Progenitor cell of endocrine pancreas (in vitro differentiated cells): ENCODE results near the gene POC1B. TPM values are rescaled to one million over a fixed set of nuclear protein-coding genes. Genes with fewer than 3 reads are reported as not detected.

ENCODE experiments used
- DNase-seq: peaks from one replicate; pipeline ENCODE4 v3.0.0; 2021; ENCODE audit warnings: low spot score; ENCODE audit not compliant: unreplicated experiment
- H3K27ac Mint-ChIP-seq: 2 replicates; pipeline ENCODE4 v1.8.0; 2021; ENCODE audit warnings: mild to moderate bottlenecking, moderate library complexity, mixed read lengths
- H3K27me3 Mint-ChIP-seq: 2 replicates; pipeline ENCODE4 v1.8.0; 2021; ENCODE audit warnings: mixed read lengths
- H3K36me3 Mint-ChIP-seq: 2 replicates; pipeline ENCODE4 v1.8.0; 2022; ENCODE audit warnings: mixed read lengths; ENCODE audit not compliant: insufficient read depth
- H3K4me1 Mint-ChIP-seq: 2 replicates; pipeline ENCODE4 v1.8.0; 2021; ENCODE audit warnings: low read depth, mixed read lengths
- H3K4me3 Mint-ChIP-seq: 2 replicates; pipeline ENCODE4 v1.8.0; 2021; ENCODE audit warnings: low read depth, mild to moderate bottlenecking, moderate library complexity, mixed read lengths
- H3K9me3 Mint-ChIP-seq: 2 replicates; pipeline ENCODE4 v1.8.0; 2021; ENCODE audit warnings: low read depth, mixed read lengths
- CTCF ChIP-seq: fragments of 200-600 bp; sonication (generic); IDR thresholded peaks from one replicate; pipeline ENCODE4 v1.5.0; 2021; ENCODE audit warnings: antibody characterized with exemption, mild to moderate bottlenecking; ENCODE audit not compliant: unreplicated experiment
- total RNA-seq: library from RNA; stranded (reverse); gene quantifications from 2 replicates; pipeline ENCODE4 v1.2.1, GENCODE V29; 2021

Gene POC1B
- total RNA-seq, 1 donor from 2014 or later: 34.4 TPM

DNA sequence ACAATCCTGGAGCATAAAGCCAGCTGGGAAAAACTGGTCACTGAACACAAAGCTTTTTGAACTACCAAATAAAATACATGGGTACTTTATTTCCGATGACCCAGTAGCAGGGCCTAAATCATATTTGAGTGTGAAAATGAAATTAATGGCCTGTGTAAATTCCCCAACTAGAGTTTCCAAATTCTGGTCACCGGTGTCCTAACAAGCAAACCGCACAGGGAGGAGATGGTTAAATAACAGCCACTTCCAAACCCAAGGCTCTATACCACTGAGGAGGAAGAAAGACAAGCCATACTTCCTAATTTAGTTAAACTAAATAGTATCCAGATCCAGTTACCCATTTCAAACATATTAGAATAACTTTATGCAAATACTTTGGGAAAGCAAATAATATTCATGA is 133.5 kb downstream of the POC1B start:
- Mint-ChIP-seq H3K9me3 (peaks cover 3% of the 10 kb centered on the region), H3K27ac (no peak overlapping the region), H3K27me3 (no peaks in the 10 kb centered on the region), H3K4me3 (no peak overlapping the region), H3K36me3 (no peaks in the 10 kb centered on the region), H3K4me1 (peaks cover 20% of the 10 kb centered on the region)
- DNase-seq: no peak
- TF ChIP-seq CTCF: no peak

DNA sequence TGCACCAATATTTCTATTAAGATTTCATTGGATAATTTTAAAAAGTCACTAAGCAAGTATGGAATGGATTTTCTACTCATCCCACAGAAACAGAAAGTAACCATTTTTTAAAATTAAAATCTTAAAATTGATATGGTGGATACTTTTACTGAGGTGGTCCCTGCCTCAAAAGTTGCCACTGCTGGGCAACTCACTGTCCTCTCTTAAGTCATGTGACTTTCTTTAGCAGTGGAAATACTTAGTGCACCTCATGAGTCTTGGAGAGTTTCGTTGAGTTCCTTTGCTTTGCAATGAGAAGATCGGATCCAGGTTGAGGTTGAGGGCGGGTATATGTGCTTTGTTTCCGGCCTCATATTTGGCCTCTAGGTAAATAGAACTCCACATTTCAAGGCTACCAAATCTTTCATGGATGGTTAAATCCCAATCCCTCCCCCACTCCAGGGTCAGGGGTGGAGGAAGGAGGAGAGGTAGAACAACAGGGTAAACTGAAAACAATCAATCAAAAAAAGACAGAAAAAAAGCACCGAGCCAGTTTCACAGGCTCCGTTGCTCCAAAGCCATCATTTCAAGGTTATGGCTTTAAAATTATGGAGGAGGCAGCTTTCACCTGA is 134.0 kb downstream of the POC1B start:
- no peak for DNase-seq
- H3K4me1 Mint-ChIP-seq: peaks cover 20% of the 10 kb centered on the region
- H3K9me3 Mint-ChIP-seq: peaks cover 3% of the 10 kb centered on the region
- H3K4me3 Mint-ChIP-seq: no peak overlapping the region
- no peaks in the 10 kb centered on the region for H3K27me3 Mint-ChIP-seq
- no peak overlapping the region for H3K27ac Mint-ChIP-seq
- no peaks in the 10 kb centered on the region for H3K36me3 Mint-ChIP-seq
- no peak for TF ChIP-seq CTCF

DNA sequence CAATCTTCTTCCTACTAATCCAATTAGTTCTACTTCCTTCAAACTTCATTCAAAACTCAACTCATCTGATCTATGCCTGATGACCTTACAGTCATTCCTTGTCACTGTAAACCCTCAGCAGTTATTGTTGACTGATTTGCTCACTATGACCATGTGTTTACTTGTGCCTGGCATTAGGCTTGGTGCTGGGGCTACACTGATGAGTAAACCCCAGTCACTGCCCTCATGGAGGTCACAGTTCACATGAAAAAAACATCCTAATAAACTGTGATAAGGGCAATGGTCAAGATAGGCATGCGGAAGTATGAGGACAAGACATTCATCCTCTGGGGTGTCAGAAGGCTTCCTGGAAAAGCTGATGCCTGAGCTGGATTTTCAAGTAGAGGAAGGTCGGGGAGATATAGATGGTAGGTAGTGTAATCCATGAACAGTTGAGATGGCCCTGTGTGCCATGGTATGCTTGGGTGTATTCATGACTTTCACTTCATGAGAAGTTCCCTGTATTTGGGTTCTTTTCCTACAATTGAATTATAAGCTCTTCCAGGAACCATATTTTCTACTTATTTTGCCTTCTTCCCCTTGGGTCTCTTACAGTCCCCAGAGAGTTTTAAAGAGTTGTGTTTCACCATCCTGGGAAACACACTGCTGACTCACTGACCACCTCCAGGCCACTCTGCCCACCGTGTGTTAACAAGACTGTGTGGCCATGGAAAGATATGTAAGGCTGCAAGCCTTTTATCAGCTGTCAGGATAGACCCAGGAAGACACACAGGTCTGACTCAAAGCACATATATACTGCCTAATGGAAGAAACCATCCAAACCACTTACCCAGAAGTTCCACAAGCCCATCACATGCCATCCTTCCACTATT is 134.8 kb downstream of the POC1B start:
- peaks cover 3% of the 10 kb centered on the region for H3K9me3 Mint-ChIP-seq

DNA sequence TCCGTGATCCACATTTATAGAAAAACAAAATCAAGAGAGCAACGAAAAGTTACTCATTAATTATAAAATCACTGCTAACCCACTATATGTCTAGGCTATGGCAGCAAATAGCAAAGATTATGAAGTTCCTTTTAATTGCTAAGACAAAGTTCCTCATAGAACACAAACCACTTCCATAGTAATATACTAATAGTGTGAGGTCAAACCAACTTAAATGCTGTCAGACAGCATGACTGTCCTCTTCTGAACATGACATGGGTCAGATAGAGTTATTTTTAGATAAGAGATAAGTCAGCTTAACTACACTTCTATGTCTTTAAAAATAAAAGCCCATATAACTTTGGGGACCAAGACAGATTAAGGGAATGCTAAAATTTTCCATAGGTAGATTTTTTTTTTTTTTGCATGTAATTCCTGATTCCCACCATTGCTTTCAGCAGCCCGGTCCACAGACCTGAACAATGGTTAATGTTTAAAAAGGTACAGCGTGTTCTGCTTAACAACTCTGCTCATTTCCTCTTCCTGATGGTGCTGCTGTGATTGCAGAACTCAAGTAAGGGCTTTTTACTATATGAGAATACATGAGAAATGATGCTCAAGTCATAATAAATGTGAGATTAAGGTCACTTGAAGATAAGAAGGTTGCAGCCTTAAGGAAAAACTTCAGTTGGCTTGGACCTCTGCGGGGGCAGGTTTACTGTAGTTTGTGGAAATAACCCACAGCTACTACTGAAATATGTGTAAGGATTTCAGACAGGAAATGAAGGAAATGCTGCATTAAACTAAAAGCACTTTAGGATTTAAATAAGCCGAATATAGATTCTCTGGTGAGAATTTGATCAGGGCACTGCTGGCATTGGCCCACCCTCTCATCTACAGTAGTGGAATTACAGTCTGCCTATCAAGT is 135.8 kb downstream of the POC1B start:
- no peaks in the 10 kb centered on the region for H3K36me3 Mint-ChIP-seq
- peaks cover 32% of the 10 kb centered on the region for H3K4me1 Mint-ChIP-seq
- DNase-seq: no peak
- no peak overlapping the region for H3K4me3 Mint-ChIP-seq
- peak overlapping the region; percentile 29 for H3K27ac Mint-ChIP-seq
- H3K9me3 Mint-ChIP-seq: peaks cover 3% of the 10 kb centered on the region
- H3K27me3 Mint-ChIP-seq: no peaks in the 10 kb centered on the region
- TF ChIP-seq CTCF: no peak

More for the DNA sequence above, 134.8 kb downstream of the POC1B start:
- Mint-ChIP-seq H3K4me3 (no peak overlapping the region), H3K27ac (peak overlapping the region; percentile 84), H3K36me3 (no peaks in the 10 kb centered on the region), H3K27me3 (no peaks in the 10 kb centered on the region), H3K4me1 (peaks cover 27% of the 10 kb centered on the region)
- TF ChIP-seq CTCF: no peak
- no peak for DNase-seq

DNA sequence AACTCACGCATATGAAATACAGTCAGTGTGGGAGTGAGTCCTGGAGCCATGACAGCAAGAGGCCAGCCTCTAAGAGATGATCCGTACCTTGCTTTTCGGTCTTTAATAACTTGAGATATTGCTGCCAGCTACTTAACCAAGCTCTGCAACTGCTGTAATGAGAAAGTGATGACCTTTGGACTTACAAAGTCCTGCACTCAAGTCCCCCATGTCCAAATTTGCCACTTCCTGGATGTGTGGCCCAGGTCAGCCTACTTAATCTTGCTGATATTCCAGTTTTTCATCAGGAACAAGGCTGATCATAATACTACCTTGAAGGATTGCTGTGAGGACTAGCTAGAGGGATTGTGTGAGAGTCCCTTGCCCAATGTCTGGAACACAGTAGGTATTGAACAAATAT is 139.7 kb downstream of the POC1B start:
- peaks cover 53% of the 10 kb centered on the region for H3K4me1 Mint-ChIP-seq
- no peak for DNase-seq
- no peak for TF ChIP-seq CTCF
- H3K4me3 Mint-ChIP-seq: no peak overlapping the region
- peak overlapping the region; percentile 23 for H3K27ac Mint-ChIP-seq
- H3K27me3 Mint-ChIP-seq: no peaks in the 10 kb centered on the region
- H3K9me3 Mint-ChIP-seq: no peaks in the 10 kb centered on the region
- no peaks in the 10 kb centered on the region for H3K36me3 Mint-ChIP-seq
